Raji (cell line): Measurements from ENCODE around the gene HCST.

ENCODE experiments used
- POLR2A ChIP-seq: IDR thresholded peaks from 2 replicates; pipeline ENCODE4 v1.6.1; 2011; ENCODE audit warnings: low read depth, low read length, control low read depth; ENCODE audit not compliant: insufficient read depth

HCST gene

DNA sequence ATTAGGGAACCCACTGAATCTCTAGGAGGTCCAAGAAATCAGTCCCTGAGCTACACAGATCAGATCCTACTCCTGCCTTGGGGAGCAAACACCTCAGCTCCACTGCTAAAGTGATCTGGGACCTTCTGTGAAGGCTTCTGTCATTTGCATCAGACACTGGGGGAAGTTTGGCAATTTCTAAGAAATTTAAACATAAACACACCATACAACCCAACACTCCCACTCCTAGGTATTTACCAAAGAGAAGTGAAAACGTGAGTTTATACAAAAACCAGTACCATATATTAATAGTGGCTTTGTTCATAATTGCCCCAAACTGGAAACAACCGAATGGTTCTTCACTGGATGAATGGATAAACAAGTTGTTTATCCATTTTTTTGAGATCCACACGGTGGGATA is 13.1 kb downstream of the HCST start:
- TF ChIP-seq POLR2A: no peak

DNA sequence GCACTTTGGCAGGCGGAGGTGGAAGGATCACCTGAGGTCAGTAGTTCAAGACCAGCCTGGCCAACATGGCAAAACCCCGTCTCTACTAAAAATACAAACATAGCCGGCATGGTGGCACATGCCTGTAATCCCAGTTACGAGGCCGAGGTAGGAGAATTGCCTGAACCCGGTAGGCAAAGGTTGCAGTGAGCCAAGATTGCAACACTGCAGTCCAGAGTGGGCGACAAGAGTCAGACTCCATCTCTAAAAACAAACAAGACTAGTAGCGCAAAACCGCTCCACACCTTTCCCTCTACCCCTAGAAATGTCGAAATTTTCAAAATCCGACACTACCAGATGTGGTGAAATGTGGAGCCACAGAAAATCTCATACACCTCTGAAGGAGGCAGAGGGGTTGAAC is 17.0 kb downstream of the HCST start:
- TF ChIP-seq POLR2A: no peak

DNA sequence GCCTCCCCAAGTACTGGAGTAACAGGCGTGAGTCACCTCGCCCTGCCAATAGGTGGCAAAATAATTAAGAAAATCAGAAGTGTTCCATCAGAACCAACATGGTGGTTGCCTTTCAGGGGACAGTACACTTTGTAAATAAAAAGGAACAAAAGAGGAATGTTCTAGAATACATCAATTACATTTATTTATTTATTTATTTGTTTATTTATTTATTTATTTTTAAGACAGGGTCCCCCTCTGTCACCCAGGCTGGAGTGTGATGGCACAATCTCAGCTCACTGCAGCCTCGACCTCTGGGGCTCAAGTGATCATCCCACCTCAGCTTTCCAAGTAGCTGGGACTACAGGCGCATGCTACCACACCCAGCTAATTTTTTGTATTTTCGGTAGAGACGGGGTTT is 18.7 kb downstream of the HCST start:
- no peak for TF ChIP-seq POLR2A

DNA sequence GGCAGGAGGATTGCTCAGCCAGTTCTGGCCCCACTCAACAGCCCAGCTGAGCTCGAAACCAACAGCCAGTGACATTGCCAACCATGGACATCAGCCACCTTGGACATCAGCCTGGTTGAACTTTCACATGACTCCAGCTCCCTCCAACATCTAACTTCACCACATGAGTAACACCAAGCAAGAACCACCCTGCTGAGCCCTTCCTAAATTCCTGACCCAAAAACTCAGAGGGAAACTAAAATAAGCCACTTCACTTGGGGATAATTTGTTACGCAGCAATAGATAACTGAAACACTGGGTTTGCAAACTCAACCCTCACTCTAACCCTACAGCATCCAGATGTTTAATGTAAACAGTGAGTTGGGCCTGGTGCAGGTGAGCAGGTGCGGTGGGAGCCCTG is 23.2 kb downstream of the HCST start:
- no peak for TF ChIP-seq POLR2A

DNA sequence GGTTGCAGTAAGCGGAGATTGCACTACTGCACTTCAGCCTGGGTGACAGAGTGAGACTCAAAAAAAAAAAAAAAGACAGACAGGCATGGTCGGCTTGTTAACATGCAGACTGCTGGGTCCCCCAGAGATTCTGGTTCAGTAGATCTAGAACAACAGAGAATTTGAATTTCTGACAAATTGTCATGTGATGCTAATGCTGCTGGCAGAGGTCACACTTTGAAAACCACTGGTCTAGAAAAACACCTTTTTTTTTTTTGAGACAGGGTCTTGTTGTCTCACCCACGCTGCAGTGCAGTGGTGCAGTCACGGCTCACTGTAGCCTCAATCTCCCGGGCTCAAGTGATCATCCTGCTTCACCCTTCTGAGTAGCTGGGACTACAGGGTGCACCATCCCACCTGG is 26.2 kb downstream of the HCST start:
- TF ChIP-seq POLR2A: no peak

- no peak for TF ChIP-seq POLR2A
Measured at GRCh38 chr19:35929876-35930275, 27.5 kb downstream of the HCST start.

GRCh38 chr19:35931161-35931873 is 29.0 kb downstream of the HCST start:
- TF ChIP-seq POLR2A: peak; percentile 100

- TF ChIP-seq POLR2A: no peak
Measured at GRCh38 chr19:35931874-35932202, 29.5 kb downstream of the HCST start.

GRCh38 chr19:35932291-35932936 is 30.1 kb downstream of the HCST start:
- no peak for TF ChIP-seq POLR2A

DNA sequence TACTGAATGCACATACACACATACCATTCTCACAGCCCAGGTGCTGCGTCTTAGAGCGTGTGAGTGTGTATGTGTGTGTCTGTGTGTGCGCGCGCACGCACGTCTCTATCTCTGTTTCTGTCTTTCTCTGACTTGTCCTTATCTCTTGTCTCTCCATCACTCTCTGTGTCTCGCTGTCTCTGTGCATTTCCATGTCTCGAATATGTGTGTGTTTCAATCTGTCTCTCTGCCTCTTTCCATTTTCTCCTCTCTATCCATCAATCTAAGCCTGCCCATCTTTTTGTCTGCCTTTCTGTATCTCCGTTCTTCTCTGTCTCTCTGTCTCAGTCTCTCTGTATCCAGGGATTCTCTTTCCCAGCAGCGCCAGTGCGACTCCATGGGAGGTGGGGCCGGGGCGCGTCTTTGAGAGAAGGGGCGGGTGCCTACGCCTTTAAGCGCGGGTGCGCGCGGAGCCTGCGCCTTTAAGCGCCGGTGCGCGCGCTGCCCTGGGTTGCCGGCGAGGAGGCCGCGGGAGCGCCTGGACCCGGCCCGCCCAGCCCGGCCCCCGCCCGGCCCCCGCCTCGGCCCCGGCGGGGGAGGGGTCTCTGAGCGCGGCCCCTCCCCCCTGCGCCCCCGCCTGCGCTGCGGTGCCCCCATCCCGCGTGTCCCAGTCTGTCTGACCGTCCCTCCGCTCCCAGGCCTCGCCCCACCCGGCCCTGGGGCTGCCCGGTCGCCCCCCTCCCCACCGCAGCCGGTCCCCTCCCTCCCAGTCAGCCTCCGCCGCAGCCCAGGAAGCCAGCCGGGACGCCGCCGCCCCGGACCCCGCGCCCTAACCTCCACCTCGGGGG is 33.8 kb downstream of the HCST start, which contains the start of gene LRFN3:
TSS of gene LRFN3 (plus strand) at position 464 of the 827 bp plus-strand sequence. CDS start 3,052 bp downstream, outside the sequence.
- TF ChIP-seq POLR2A: no peak

DNA sequence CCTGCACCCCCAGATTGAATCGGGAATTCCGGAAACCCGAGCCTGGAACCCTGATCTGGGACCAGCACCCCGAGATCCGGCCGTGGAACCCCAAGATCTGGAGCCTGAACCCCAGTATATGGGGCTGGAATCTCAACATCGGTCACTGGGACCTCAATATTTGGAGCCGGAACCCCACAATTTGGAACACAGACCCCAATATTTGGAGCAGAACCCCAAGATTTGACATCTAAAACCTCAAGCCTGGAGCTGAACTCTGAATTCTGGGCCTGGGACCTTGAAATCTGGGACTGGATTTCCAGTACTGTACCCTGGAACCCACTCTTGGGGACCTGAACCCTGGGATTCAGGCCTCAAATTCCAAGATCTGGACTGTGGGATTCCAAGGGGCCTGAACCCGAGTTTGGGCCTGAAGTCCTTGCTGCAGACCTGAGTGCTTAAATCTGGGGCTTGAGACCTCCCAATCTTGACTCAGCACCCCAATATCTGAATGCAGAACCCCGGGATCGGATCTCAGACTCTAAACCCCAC is 34.5 kb downstream of the HCST start:
- no peak for TF ChIP-seq POLR2A

DNA sequence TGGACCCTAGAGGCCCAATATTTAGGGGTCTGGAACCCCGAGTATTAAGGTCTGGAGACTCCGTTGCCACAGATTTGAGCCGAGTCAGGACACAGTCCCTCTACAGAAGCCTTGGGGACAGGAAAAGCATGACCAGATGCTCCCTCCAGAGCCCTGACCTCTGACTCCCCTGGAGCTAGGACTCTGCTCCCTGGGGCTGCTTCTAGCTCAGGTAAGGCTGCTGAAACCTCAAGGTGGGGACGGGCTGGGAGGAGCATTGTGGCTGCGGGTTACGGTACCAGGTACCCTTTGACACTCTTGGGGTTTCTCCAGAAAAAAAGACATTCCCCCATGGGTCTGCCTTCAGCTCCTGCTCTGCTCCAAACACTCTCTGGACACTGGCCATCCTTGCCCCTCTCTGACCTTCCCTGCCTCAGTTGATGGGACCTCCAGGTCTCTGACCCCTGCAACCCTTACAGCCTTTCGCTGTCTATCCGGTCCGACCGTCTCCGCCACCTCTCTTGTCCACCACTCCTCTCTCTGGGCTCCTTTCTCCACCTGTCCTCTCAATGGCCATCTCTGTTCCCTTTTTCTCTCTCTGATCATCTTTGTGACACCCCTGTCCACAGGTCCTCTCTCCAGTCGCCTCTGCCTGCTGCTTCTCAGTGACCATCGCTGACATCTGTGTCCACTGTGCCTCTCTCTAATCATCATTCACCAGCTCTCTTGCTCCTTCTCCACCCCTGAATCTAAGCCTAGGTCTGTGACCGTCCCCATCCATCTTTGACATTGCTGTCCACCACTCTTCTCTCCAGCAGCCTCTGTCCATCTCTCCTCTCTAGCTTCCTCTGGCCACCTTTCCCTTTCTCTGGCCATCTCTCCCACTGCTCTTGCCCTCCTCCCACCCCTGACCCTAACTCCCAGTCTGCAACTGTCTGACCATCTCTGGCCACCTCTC is 35.3 kb downstream of the HCST start:
- TF ChIP-seq POLR2A: no peak

GRCh38 chr19:35938282-35939224 is 36.2 kb downstream of the HCST start:
- no peak for TF ChIP-seq POLR2A
